ENCODE results near the gene TXNL4B. TPM values are rescaled to one million over a fixed set of nuclear protein-coding genes. Genes with fewer than 3 reads are reported as not detected.

Gene TXNL4B
- total RNA-seq, 1 donor from 2014 or later = 13.2 TPM

DNA sequence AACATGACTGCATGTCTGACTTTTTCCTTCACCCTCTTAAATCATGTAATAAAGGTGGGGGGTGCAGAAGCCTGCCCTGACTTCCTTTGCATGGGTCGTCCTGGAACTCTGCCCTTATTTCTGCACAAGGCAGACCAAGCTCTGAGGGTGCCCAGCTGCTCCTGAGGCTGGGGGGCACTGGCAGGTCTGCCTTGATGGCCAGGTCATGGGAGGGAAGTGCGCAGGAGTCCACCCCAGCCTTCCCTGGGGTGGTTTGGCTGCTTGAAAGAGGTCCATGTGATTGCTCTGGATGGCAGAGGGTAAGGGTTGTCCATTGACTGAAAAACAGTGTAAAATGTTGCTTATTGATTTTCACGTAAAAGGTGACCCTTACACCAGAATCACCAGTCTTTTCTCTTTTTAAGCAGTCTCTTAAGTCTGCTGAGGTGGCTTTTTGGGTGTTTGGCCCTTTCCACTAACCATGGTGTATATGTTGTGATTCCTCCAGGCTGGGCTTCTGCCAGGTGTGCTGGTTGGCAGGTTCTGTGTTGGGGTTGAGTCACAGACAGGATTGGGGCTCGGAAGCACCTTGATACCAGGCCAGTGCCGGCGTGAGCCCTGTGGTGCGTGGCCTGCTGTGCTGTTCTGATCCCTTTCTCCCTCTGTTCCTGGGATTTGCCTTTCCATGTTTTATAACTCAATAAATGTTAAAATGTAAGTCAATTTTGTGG lies 19.6 kb upstream of the TXNL4B start:
- intact Hi-C loops (cut with micrococcal nuclease) = no loop called here

GRCh38 chr16:72112452-72112792 lies 19.0 kb upstream of the TXNL4B start:
- intact Hi-C loops (cut with micrococcal nuclease) = no loop called here

- intact Hi-C loops (cut with micrococcal nuclease) = no loop called here
Measured at GRCh38 chr16:72111657-72112451, 18.4 kb upstream of the TXNL4B start.

DNA sequence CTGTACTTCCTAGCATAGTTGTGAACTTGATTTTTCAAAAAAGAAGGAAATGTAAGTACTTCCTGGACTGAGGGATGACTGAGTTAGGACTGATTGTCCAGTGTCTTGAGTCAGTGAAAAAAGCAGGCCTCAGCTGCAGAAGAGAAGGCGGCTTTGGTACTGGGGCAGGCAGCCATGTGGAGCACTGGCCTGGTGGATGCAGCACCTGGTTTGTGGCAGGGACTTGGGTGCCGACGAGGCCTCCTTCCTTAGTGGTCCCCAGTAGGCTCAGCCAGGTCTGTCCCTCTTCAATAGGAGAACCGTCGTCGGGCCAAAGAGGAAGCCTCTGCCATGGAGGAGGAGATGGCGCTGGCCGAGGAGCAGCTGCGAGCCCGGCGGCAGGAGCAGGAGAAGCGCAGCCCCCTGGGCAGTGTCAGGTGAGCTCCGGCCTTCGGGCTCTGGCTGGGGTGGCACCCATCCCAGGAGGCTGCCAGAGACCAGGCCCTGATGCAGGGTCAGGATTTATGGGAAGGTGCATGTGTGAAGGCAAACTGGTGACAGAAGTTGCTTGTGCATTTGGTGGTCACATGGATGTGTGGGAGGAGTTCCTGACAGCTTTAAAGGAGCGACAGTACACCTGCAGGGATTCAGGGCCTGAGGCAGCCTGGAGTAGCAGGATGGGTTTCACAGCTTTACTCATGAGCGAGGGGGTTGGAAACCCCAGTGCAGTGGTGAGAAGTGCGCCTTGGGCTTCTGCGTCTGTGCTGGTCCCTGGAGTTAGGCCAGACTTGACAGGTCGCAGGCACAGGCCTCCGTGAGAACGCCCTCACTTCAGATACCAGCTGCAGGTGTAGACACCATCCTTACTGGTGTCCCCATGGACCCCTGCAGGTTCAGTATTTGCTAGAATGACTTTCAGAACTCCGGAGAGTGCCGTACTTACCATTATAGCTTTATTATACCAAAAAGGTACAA lies 17.5 kb upstream of the TXNL4B start:
- intact Hi-C loops (cut with micrococcal nuclease) = no loop called here

- intact Hi-C loops (cut with micrococcal nuclease) = no loop called here
Measured at GRCh38 chr16:72109966-72110530, 16.6 kb upstream of the TXNL4B start.

DNA sequence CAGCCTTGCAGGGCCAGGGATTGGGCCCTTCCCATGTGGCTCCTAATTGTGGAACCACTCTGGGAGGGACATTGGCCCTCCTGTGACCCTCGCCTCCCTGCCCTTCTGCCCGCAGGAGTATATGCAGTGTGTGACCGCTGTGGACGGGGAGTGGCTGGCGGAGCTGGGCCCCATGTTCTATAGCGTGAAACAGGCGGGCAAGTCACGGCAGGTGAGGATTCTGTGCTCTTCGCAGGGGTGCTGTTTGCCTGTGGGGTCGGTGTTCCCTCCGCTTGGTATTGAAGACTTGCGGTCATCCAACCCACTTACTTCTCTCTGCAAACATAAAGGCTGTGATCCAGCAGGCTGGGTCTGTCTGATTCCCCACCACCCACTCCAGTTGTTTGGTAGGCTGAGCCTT lies 15.9 kb upstream of the TXNL4B start:
- intact Hi-C loops (cut with micrococcal nuclease) = no loop called here

DNA sequence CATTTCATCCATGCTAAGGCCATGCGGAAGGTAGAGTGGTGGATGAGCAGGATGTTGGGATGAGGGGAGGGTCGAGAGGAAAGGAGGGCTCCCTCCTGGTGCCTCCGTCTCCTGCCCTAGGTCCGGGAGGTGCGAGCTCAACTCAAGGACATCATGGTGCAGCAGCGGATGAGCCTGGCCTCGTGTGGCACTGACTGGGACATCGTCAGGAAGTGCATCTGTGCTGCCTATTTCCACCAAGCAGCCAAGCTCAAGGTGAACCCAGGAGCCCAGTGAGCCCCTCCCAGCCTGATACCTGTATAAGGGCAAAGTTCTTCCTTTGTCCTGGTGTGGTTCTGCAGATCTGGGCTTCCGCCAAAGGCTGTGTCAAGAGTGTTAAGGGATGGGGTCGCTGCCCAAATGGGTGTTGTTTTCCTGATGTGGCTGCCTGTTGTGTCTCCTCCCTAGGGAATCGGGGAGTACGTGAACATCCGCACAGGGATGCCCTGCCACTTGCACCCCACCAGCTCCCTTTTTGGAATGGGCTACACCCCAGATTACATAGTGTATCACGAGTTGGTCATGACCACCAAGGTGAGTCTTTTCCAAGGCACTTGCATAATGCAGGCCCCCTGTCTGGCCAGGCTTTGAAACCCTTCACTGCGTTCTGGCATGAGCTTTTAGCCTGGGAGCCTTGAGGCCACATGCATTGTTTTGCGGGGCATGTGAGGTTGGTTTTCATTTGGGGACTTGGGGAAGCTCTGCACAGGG lies 15.1 kb upstream of the TXNL4B start:
- intact Hi-C loops (cut with micrococcal nuclease) = no loop called here

DNA sequence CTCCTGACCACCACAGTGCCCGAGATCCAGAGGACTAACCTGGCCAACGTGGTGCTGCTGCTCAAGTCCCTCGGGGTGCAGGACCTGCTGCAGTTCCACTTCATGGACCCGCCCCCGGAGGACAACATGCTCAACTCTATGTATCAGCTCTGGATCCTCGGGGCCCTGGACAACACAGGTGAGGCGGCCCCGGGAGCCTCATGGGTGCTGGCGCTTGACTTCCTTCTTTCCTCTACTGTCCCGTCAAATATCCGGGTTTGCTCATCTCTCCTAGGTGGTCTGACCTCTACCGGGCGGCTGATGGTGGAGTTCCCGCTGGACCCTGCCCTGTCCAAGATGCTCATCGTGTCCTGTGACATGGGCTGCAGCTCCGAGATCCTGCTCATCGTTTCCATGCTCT lies 14.0 kb upstream of the TXNL4B start:
- intact Hi-C loops (cut with micrococcal nuclease) = no loop called here

DNA sequence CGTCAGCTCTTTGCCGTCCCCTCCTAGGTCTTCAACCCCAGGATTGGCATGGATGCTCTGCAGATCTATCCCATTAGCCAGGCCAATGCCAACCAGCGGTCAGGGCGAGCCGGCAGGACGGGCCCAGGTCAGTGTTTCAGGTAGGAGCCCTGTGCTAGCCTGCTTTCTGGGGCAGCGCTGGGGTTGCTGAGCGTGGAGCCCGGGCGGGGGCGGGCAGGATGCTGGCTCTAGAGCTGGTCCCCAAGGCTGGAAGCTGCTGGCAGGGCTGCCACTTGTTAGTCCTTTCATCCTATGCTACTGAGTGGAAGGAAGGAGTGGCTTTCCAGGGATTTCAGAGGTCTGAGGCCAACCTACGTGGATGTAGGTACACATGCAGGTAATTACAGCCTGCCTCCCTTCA lies 12.6 kb upstream of the TXNL4B start:
- intact Hi-C loops (cut with micrococcal nuclease) = no loop called here

- intact Hi-C loops (cut with micrococcal nuclease) = no loop called here
Measured at GRCh38 chr16:72104905-72105304, 11.5 kb upstream of the TXNL4B start.

- intact Hi-C loops (cut with micrococcal nuclease) = no loop called here
Measured at GRCh38 chr16:72101195-72101594, 7.8 kb upstream of the TXNL4B start.

DNA sequence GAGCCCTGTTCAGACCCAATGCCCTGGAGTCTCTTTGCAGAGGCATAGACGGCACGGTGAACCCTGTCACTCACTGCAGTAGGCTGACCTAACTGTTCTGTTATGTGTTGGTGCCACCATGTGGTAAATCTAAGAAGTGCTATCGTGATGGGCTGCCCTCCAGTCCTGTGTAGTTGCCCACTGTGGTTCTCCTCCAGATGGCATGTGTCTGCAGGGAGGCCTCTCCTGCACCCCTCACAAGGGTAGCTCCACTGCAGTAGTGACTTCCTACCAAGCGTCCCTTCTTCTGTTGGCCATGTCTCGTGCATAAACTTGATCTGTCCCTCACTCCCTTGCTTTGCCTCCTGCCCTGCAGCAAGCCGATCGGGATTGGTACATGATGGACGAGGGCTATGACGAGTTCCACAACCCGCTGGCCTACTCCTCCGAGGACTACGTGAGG lies 6.0 kb upstream of the TXNL4B start:
- intact Hi-C loops (cut with micrococcal nuclease) = loop anchor here (1.0 kb wide), 1 partner anchor 33 kb away; no protein-coding TSS in a partner anchor

- intact Hi-C loops (cut with micrococcal nuclease) = loop anchor here (1.0 kb wide), 1 partner anchor 33 kb away; no protein-coding TSS in a partner anchor
Measured at GRCh38 chr16:72098936-72099335, 5.5 kb upstream of the TXNL4B start.

DNA sequence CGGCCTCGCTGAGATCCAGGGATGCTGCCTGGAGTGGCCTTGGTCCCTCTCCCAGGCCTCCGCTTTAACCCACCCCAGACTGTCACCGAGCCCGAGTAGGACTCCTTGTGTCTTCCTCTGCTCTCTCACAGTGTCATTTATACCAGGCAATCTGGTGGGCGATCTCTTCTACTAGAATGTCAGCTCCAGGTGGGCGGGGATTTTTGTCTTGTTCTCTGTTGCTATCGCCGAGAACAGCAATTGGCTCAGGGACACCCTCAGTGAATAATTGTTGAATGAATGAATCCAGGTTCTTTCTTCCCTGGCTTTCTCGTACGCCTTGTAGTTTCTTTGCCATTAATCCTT lies 818 bp upstream of the TXNL4B start:
- intact Hi-C loops (cut with micrococcal nuclease) = loop anchor here (5.0 kb wide), 3 partner anchors 212 to 807 kb away; partner anchors contain the start of genes CMTR2, ZNF23 and ZNF821

DNA sequence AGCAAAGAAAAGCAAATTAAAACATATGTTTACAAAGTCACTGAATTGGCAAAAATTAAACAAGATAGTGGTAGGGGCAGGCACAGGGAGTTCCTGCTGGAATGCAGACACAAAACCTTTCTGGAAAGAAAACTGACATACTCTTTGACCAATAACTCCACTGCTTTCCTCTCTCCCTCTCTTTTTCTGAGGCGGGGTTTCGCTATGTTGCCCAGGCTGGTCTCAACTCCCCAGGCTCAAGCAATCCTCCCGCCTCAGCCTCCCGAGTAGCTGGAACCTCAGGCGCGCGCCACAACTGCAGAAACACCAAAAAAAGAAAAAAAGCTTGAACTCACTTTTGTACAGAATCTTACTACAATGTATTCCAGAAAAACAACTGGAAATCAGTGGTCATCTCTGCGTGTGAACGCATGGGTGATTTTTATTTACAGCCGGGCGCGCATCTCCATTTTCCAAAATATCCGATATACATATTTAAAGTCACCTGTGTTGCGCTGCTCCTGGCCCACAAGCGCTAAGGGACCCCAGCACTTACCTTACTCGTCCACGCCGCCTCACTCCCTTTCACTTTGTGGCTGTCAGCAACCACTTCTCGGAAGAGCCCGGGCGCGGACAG lies 480 bp downstream of the TXNL4B start:
- intact Hi-C loops (cut with micrococcal nuclease) = loop anchor here (1.0 to 5.0 kb wide), 9 partner anchors 85 to 806 kb away; partner anchors contain the start of genes ATXN1L, CMTR2, DHODH and IST1

DNA sequence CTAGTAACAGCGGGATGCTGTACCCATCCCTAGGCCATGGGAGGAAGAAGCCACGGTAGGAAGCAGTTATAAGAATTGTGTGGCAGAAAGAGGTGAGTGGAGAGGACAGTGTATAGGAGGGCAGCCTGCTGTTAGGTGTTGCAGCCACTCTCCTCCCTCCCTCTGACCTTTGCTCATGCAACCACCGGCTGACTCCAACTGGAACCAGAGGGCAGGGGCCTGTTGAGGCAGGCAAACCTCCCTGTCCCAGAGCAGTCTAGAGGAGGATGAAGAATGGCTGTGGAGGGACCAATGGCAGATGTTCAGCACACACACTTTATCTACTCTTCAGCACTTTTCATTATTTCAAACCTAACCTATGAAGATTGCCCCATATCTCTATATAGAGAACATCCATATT lies 2.2 kb downstream of the TXNL4B start:
- intact Hi-C loops (cut with micrococcal nuclease) = loop anchor here (5.0 kb wide), 3 partner anchors 209 to 804 kb away; partner anchors contain the start of genes CMTR2, ZNF23 and ZNF821

DNA sequence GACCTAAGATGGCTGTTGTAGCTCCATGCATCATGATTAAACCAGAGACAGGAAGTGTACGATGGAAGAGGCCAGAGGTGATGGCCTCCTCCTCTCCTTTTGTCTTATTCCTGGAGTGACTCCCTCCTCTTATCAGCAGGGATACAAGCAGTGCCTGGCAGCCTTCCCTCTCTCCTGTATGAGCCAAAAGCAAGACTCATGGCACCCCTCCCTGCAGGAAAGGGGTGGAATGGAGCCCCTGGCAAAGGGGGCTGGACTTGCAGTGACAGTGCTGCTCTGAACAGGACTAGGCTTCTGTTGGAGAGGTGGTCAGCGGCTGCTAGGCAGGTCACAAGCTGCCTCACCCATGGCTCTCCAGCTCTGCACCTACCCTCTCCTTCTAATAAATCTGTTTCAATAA lies 8.4 kb downstream of the TXNL4B start:
- intact Hi-C loops (cut with micrococcal nuclease) = no loop called here

DNA sequence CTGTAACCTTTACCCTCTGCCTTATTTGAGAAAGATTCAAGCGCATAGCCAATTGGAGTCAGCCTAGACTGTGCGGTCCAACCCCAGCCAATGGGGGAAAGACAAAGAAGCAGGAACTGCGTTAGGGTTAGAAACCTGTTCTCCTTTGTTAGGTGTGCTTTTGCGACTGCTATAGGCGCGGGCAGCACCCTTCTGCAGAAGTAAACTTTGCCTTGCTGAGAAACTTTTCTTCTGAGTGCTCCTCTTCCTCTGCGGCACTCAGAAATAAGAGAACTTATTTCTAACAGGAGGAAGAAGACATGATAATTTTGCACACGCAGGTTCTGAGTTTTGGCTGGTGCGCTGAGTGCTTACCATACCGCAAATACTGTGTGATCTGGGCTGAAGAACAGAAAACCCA lies 9.0 kb downstream of the TXNL4B start:
- intact Hi-C loops (cut with micrococcal nuclease) = no loop called here

DNA sequence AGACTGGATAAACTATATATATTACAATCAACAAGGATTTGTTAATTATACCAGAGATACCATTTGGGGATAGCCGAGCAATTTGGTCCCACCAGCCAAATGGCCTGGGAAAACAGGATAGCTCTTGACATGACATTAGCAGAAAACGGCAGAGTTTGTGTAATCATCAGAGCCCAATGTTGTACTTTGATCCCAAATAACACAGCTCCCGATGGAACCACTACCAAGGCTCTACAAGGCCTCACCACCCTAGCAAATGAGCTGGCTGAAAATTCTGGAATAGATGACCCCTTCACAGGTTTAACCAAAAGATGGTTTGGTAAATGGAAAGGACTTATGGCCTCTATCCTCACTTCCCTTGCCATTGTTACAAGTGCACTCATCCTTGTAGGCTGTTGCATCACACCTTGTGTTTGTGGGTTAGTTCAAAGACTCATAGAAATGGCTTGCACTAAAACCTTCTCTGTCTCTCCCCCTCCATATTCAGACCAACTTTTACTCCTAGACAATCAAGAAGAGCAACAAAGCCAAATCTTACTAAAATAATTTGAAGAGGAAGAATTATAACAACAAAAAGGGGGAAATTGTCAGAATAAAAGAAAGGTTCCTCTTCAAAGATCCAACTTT lies 9.5 kb downstream of the TXNL4B start:
- intact Hi-C loops (cut with micrococcal nuclease) = no loop called here

Measured in T-helper 2 cell treated with Interferon-gamma antibody and Interleukin-4, amounts not matched to agents 100 ng/mL and 5 ng/mL, for 36 hours (primary cell).